ENCODE data around the gene CABCOCO1. TPM values are rescaled to one million over a fixed set of nuclear protein-coding genes. Genes with fewer than 3 reads are reported as not detected.

CABCOCO1 gene
- total and polyA plus RNA-seq, 10 of the 15 experiments (the other 5 are each of a cell fraction or from before 2014, with no cell fraction given): not detected

DNA sequence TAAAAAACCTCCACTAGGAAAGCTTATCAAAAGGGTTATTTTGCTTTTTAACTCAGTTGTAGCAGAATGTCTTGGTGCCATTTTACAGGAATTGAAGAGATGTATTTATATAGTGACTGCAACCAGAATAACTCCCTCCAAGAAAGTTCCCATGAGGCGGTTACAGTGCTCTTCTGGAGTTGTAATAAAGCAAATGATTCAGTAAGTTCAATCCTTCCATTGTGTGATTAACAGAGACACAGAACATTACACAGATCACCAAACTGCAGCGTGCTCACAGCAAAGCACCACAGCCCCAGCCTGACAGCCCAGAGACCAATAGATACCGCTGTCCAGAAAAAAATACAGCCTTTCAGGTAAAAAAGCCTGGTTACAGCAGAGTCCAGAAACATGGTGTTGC lies 21.9 kb upstream of the CABCOCO1 start:
- POLR2A ChIA-PET: no interaction called here
- Histone ChIP-seq H2AFZ (ENCODE audit: control insufficient read depth, low read depth, low read length) (no peak overlapping the region), H3K27me3 (replicated peaks in 1 of 2; ENCODE audit: control insufficient read depth in 2 of 2, insufficient read depth in 2 of 2, low read length in 1 of 2) (no peaks in the 10 kb centered on the region), H3K9me3 (replicated peaks; ENCODE audit: control insufficient read depth, insufficient read depth, low read length) (no peaks in the 10 kb centered on the region), H3K4me2 (ENCODE audit: control insufficient read depth, insufficient read depth) (no peak overlapping the region), H3K9ac (ENCODE audit: control insufficient read depth, insufficient read depth, low read length) (no peak overlapping the region), H4K20me1 (ENCODE audit: control insufficient read depth, insufficient read depth) (no peaks in the 10 kb centered on the region), H3K4me3 (no peak overlapping the region), H3K4me1 (ENCODE audit: control insufficient read depth, insufficient read depth, low read length) (no peaks in the 10 kb centered on the region), H3K36me3 (ENCODE audit: control insufficient read depth in 2 of 2, insufficient read depth in 2 of 2, low read length in 1 of 2) (no peaks in the 10 kb centered on the region), H3K79me2 (ENCODE audit: control insufficient read depth, insufficient read depth, low read length) (no peaks in the 10 kb centered on the region), H3K27ac (ENCODE audit: control insufficient read depth, insufficient read depth) (no peak overlapping the region)
- DNase-seq (ENCODE audit: low read depth, low spot score) (no peak), ATAC-seq (no peak), FAIRE-seq (no peak)
- RAD21 ChIA-PET (ENCODE audit: unreplicated experiment): no interaction called here
- no peak for TF ChIP-seq SMAD5 (IDR thresholded peaks at IDR 0.05; ENCODE audit: low read depth)
- TF ChIP-seq SIX5 (IDR thresholded peaks at IDR 0.05; ENCODE audit: low read depth, low read length, severe bottlenecking): no peak
- TF ChIP-seq BRCA1 (IDR thresholded peaks at IDR 0.05; ENCODE audit: low read depth, low read length): no peak
- TF ChIP-seq ATF2 (IDR thresholded peaks at IDR 0.05; ENCODE audit: low read length): no peak
- no peak for TF ChIP-seq NR2C2 (IDR thresholded peaks at IDR 0.05; ENCODE audit: borderline replicate concordance, control insufficient read depth, insufficient read length, low read depth)
- no peak for TF ChIP-seq SUZ12 (IDR thresholded peaks at IDR 0.05; ENCODE audit: unreplicated experiment)
- TF ChIP-seq HDAC6 (IDR thresholded peaks at IDR 0.05; ENCODE audit: unreplicated experiment): no peak
- TF ChIP-seq NFYA (IDR thresholded peaks at IDR 0.05; ENCODE audit: borderline replicate concordance, low read depth, low read length): no peak
- TF ChIP-seq ZNF384 (IDR thresholded peaks at IDR 0.05; ENCODE audit: borderline replicate concordance, low read depth, low read length): no peak
- TF ChIP-seq, protein P1, sequence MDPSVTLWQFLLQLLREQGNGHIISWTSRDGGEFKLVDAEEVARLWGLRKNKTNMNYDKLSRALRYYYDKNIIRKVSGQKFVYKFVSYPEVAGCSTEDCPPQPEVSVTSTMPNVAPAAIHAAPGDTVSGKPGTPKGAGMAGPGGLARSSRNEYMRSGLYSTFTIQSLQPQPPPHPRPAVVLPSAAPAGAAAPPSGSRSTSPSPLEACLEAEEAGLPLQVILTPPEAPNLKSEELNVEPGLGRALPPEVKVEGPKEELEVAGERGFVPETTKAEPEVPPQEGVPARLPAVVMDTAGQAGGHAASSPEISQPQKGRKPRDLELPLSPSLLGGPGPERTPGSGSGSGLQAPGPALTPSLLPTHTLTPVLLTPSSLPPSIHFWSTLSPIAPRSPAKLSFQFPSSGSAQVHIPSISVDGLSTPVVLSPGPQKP (IDR thresholded peaks at IDR 0.05; ENCODE audit: low read depth, low read length): no peak
- no peak for TF ChIP-seq BCL11A (IDR thresholded peaks at IDR 0.05; ENCODE audit: low read depth, low read length)
- no peak for TF ChIP-seq TCF7 (IDR thresholded peaks at IDR 0.05; ENCODE audit: borderline replicate concordance)
- TF ChIP-seq MEF2B (IDR thresholded peaks at IDR 0.05; ENCODE audit: partially characterized antibody, poor library complexity, severe bottlenecking): no peak
- TF ChIP-seq ZNF24 (IDR thresholded peaks at IDR 0.05): no peak
- in situ Hi-C loops (cut with MboI) (no loop called here), intact Hi-C loops (cut with micrococcal nuclease; ENCODE audit: unreplicated experiment) (no loop called here)
- WGBS (ENCODE audit: insufficient coverage, insufficient replicate concordance, low lambda C conversion rate, missing lambda C conversion rate): 13% methylated on average over 3 of the region's 3 CpGs
- no TSS peak for BruUV-seq (replicated peaks)
- CTCF ChIA-PET: no interaction called here
- SMC1A ChIA-PET (ENCODE audit: uncharacterized antibody, unreplicated experiment): no interaction called here
